Suprapubic skin (tissue), 4 donors: Measurements from ENCODE around the gene TESMIN.

Source experiments
- CTCF ChIP-seq, 2 donors: fragments of 200-600 bp in 1 of 2; fragments of 450-650 bp in 1 of 2; sonication (generic) in 1 of 2; IDR thresholded peaks; one replicate each; pipeline ENCODE4 v1.5.1; 2016 to 2019; ENCODE audit warnings: antibody characterized with exemption in 2 of 2, mild to moderate bottlenecking in 1 of 2, moderate library complexity in 1 of 2
- EP300 ChIP-seq: sonication (generic); formaldehyde crosslinking; IDR thresholded peaks from one replicate; pipeline ENCODE4 v1.6.1; 2017; ENCODE audit warnings: antibody characterized with exemption
- POLR2A ChIP-seq, 2 donors: fragments of 450-650 bp; IDR thresholded peaks; one replicate each; pipeline ENCODE4 v1.6.1; 2017; ENCODE audit warnings: antibody characterized with exemption in 2 of 2, mild to moderate bottlenecking in 2 of 2, moderate library complexity in 2 of 2
- POLR2AphosphoS5 ChIP-seq, 3 donors: sonication (generic); formaldehyde crosslinking; IDR thresholded peaks; one replicate each; pipeline ENCODE4 v1.6.1; 2017; ENCODE audit warnings: antibody characterized with exemption in 3 of 3

GRCh38 chr11:68682531-68682961 is 68.8 kb downstream of the TESMIN start:
- TF ChIP-seq CTCF (IDR thresholded peaks at IDR 0.05) = no peak
- TF ChIP-seq POLR2A (IDR thresholded peaks at IDR 0.05) = no peak
- TF ChIP-seq POLR2AphosphoS5 (IDR thresholded peaks at IDR 0.05) = no peak
- no peak for TF ChIP-seq EP300
